Measurements from ENCODE around the gene YWHAG. TPM values are rescaled to one million over a fixed set of nuclear protein-coding genes. Genes with fewer than 3 reads are reported as not detected.
A peak's percentile ranks its signal among the peaks of the same experiment; 100 is the strongest.

YWHAG gene
- total and polyA plus RNA-seq, 9 of the 15 experiments (the other 6 are each of a cell fraction or from before 2014, with no cell fraction given): 30.4 to 246 (median 94.5) TPM

- TF ChIP-seq FOXK2 (conservative IDR thresholded peaks at IDR 0.05 in 1 of 2, IDR thresholded peaks at IDR 0.05 in 1 of 2; ENCODE audit: low read depth in 2 of 2) (no peak), SIN3A (IDR thresholded peaks at IDR 0.05; ENCODE audit: borderline replicate concordance in 2 of 2, control insufficient read depth in 1 of 2, low read depth in 2 of 2, low read length in 2 of 2) (no peak), ZNF212 (CRISPR knock-in tag; IDR thresholded peaks at IDR 0.05) (no peak), NEUROD1 (IDR thresholded peaks at IDR 0.05; ENCODE audit: borderline replicate concordance, low read depth, low read length, partially characterized antibody) (peak; percentile 83), PHF20 (IDR thresholded peaks at IDR 0.05; ENCODE audit: partially characterized antibody) (no peak), FOS (IDR thresholded peaks at IDR 0.05; ENCODE audit: extremely low read depth, insufficient read length) (no peak), ZNF511 (CRISPR knock-in tag; IDR thresholded peaks at IDR 0.05) (no peak; the same call in 1 of the 2 replicates), USF2 (CRISPR knock-in tag; IDR thresholded peaks at IDR 0.05) (no peak), CHCHD3 (CRISPR knock-in tag; IDR thresholded peaks at IDR 0.05) (no peak), NFXL1 (CRISPR knock-in tag; IDR thresholded peaks at IDR 0.05) (no peak)
Measured at GRCh38 chr7:76314042-76314721, 44.6 kb downstream of the YWHAG start (continued).
